Activated CD8-positive, alpha-beta memory T cell treated with anti-CD3 and anti-CD28 coated beads, Interleukin-2, amount 10 ng/mL, durations not matched to agents 7 days and 5 days (primary cell): ENCODE results near the gene KAZN. TPM values are rescaled to one million over a fixed set of nuclear protein-coding genes. Genes with fewer than 3 reads are reported as not detected.

Experiments used
- ATAC-seq: fragments of 150-1000 bp; cut with Tn5 transposase; one replicate; pipeline ENCODE4 v1.10.0; 2021; ENCODE audit warnings: moderate library complexity
- CTCF ChIA-PET: fragments of 350-600 bp; sonication (Branson Sonifier 250); formaldehyde crosslinking; loops from one replicate; lab custom pipeline; 2021; ENCODE audit warnings: antibody characterized with exemption; lab: Charles Lee
- DNase-seq: peaks from one replicate; pipeline ENCODE4 v3.0.0-alpha.2; 2020
- H3K27ac Mint-ChIP-seq: one replicate; pipeline ENCODE4 v1.8.0; 2021; ENCODE audit warnings: mild to moderate bottlenecking, mixed read lengths
- H3K27me3 Mint-ChIP-seq: one replicate; pipeline ENCODE4 v1.8.0; 2021; ENCODE audit warnings: mixed read lengths
- H3K36me3 Mint-ChIP-seq: one replicate; pipeline ENCODE4 v1.8.0; 2021; ENCODE audit warnings: mild to moderate bottlenecking, mixed read lengths
- H3K4me1 Mint-ChIP-seq: one replicate; pipeline ENCODE4 v1.8.0; 2021; ENCODE audit warnings: mixed read lengths
- H3K4me3 Mint-ChIP-seq: one replicate; pipeline ENCODE4 v1.8.0; 2021; ENCODE audit warnings: mild to moderate bottlenecking, moderate library complexity, mixed read lengths
- H3K9me3 Mint-ChIP-seq: one replicate; pipeline ENCODE4 v1.8.0; 2022; ENCODE audit warnings: low read depth, mixed read lengths
- total RNA-seq, 2 experiments: library from RNA; stranded (reverse); gene quantifications; one replicate each; pipeline ENCODE4 v1.2.3, GENCODE V29; 2021

The KAZN gene
- total RNA-seq, 2 experiments from 2014 or later, result 0.12 to 0.15 TPM

GRCh38 chr1:14627608-14628489 is 29.4 kb downstream of the KAZN start:
- H3K36me3 Mint-ChIP-seq, result no peaks in the 10 kb centered on the region
- ATAC-seq (no peak), DNase-seq (no peak)
- H3K27ac Mint-ChIP-seq, result no peak overlapping the region
- H3K4me1 Mint-ChIP-seq, result no peaks in the 10 kb centered on the region
- H3K9me3 Mint-ChIP-seq, result no peaks in the 10 kb centered on the region
- H3K4me3 Mint-ChIP-seq, result no peak overlapping the region
- no peaks in the 10 kb centered on the region for H3K27me3 Mint-ChIP-seq
- CTCF ChIA-PET, result no interaction called here

DNA sequence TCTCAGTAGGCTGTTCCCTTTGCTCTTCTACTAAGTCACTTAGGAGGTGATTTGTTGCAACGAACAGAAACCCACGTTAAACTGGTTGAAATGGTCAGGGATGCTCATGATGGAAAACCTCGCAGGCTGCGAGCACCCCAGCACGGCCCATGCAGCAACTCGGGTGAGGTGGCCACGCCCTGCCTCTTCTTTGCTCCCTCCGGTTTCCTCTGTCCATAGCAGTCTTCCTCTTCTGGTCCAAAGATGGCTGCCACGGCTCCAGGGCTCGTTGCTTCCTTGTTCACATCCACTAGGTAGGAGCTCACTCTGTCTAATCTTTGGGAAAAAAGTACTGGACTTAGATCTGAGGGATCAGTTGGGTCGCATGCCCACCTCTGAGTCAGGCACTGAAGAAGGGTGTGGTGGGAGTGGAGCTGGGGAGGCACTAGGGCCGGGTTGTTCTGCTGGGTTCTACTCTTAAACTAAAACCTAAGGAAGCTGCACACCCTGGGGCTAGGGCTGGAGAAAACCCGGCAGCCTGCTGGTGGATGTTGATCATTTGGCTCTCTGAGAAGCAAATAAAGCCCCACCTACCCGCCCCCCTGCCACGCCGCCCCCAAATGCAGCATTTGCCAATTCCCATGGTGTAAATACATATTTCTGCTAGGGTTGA is 31.0 kb downstream of the KAZN start:
- Mint-ChIP-seq H3K4me1 (no peaks in the 10 kb centered on the region), H3K27me3 (no peaks in the 10 kb centered on the region), H3K27ac (no peak overlapping the region), H3K9me3 (no peaks in the 10 kb centered on the region), H3K36me3 (no peaks in the 10 kb centered on the region), H3K4me3 (no peak overlapping the region)
- no peak for ATAC-seq
- no peak for DNase-seq
- CTCF ChIA-PET, result no interaction called here

GRCh38 chr1:14630986-14631385 is 32.5 kb downstream of the KAZN start:
- no peaks in the 10 kb centered on the region for H3K9me3 Mint-ChIP-seq
- ATAC-seq, result no peak
- H3K27me3 Mint-ChIP-seq, result no peaks in the 10 kb centered on the region
- no peak overlapping the region for H3K4me3 Mint-ChIP-seq
- no peak overlapping the region for H3K27ac Mint-ChIP-seq
- H3K36me3 Mint-ChIP-seq, result no peaks in the 10 kb centered on the region
- no peak for DNase-seq
- CTCF ChIA-PET, result no interaction called here
- no peaks in the 10 kb centered on the region for H3K4me1 Mint-ChIP-seq

GRCh38 chr1:14631421-14631820 is 32.9 kb downstream of the KAZN start:
- H3K4me1 Mint-ChIP-seq, result no peaks in the 10 kb centered on the region
- ATAC-seq, result no peak
- no peaks in the 10 kb centered on the region for H3K27me3 Mint-ChIP-seq
- no peaks in the 10 kb centered on the region for H3K36me3 Mint-ChIP-seq
- no peaks in the 10 kb centered on the region for H3K9me3 Mint-ChIP-seq
- H3K4me3 Mint-ChIP-seq, result no peak overlapping the region
- no peak overlapping the region for H3K27ac Mint-ChIP-seq
- no peak for DNase-seq
- CTCF ChIA-PET, result no interaction called here

GRCh38 chr1:14634486-14634885 is 36.0 kb downstream of the KAZN start:
- DNase-seq, result no peak
- Mint-ChIP-seq H3K9me3 (no peaks in the 10 kb centered on the region), H3K27me3 (no peaks in the 10 kb centered on the region), H3K27ac (no peak overlapping the region), H3K36me3 (no peaks in the 10 kb centered on the region), H3K4me1 (no peaks in the 10 kb centered on the region), H3K4me3 (no peak overlapping the region)
- CTCF ChIA-PET, result no interaction called here
- ATAC-seq, result no peak

- H3K4me3 Mint-ChIP-seq, result no peak overlapping the region
- ATAC-seq (no peak), DNase-seq (no peak)
- no peaks in the 10 kb centered on the region for H3K4me1 Mint-ChIP-seq
- H3K27ac Mint-ChIP-seq, result no peak overlapping the region
- CTCF ChIA-PET, result no interaction called here
- H3K36me3 Mint-ChIP-seq, result no peaks in the 10 kb centered on the region
- H3K27me3 Mint-ChIP-seq, result no peaks in the 10 kb centered on the region
- H3K9me3 Mint-ChIP-seq, result no peaks in the 10 kb centered on the region
These were observed 36.9 kb downstream of the KAZN start for GRCh38 chr1:14635421-14635820.

GRCh38 chr1:14636897-14637632 is 38.6 kb downstream of the KAZN start:
- H3K9me3 Mint-ChIP-seq, result no peaks in the 10 kb centered on the region
- no peaks in the 10 kb centered on the region for H3K36me3 Mint-ChIP-seq
- H3K27me3 Mint-ChIP-seq, result no peaks in the 10 kb centered on the region
- DNase-seq, result no peak
- no peak for ATAC-seq
- no peaks in the 10 kb centered on the region for H3K4me1 Mint-ChIP-seq
- CTCF ChIA-PET, result no interaction called here
- no peak overlapping the region for H3K27ac Mint-ChIP-seq
- H3K4me3 Mint-ChIP-seq, result no peak overlapping the region

GRCh38 chr1:14639291-14640050 is 41.0 kb downstream of the KAZN start:
- H3K4me1 Mint-ChIP-seq, result no peaks in the 10 kb centered on the region
- DNase-seq (no peak), ATAC-seq (no peak)
- H3K36me3 Mint-ChIP-seq, result no peaks in the 10 kb centered on the region
- H3K27me3 Mint-ChIP-seq, result no peaks in the 10 kb centered on the region
- H3K27ac Mint-ChIP-seq, result no peak overlapping the region
- H3K4me3 Mint-ChIP-seq, result no peak overlapping the region
- CTCF ChIA-PET, result no interaction called here
- peaks cover 2% of the 10 kb centered on the region for H3K9me3 Mint-ChIP-seq

DNA sequence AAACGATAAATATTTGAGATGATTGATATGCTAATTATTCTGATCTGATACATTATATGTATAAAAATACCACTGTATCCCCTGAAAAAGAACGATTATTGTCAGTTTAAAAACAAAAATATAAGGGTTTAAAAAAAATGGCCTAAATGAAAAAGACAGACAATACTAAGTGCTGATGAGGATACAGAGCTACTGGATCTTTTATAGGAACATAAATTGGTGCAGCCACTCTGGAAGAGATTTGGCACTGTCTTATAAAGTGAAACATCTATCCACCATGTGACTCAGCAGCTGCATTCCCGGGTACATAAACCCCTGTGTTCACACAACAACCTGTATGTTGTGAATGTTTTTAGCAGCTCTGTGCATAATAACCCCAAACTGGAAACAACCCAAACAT is 44.2 kb downstream of the KAZN start:
- Mint-ChIP-seq H3K27ac (no peak overlapping the region), H3K9me3 (peaks cover 6% of the 10 kb centered on the region), H3K4me1 (no peaks in the 10 kb centered on the region), H3K36me3 (no peaks in the 10 kb centered on the region), H3K4me3 (no peak overlapping the region), H3K27me3 (no peaks in the 10 kb centered on the region)
- no peak for ATAC-seq
- no peak for DNase-seq
- CTCF ChIA-PET, result no interaction called here

DNA sequence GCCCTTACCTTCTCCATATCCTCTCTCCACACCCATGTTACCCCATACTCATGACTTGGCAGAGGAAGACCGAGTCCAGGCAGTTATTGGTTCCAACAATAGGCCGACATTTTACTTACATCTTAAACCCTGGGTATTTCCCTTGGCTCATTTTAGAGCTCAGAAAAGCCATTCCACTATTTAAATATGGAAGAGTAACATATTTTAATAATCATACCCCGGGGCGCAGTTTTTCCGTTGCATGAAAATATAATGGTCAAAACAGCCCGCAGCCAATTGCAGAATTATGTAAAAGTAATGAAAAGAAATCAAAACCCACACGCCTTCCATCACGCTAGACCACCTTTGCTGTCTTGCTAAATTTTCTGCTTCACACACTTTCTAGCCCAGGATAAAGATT is 48.5 kb downstream of the KAZN start:
- ATAC-seq (no peak), DNase-seq (no peak)
- H3K9me3 Mint-ChIP-seq, result peaks cover 6% of the 10 kb centered on the region
- H3K4me1 Mint-ChIP-seq, result no peaks in the 10 kb centered on the region
- H3K36me3 Mint-ChIP-seq, result no peaks in the 10 kb centered on the region
- no peak overlapping the region for H3K27ac Mint-ChIP-seq
- no peak overlapping the region for H3K4me3 Mint-ChIP-seq
- CTCF ChIA-PET, result no interaction called here
- H3K27me3 Mint-ChIP-seq, result no peaks in the 10 kb centered on the region

- Mint-ChIP-seq H3K4me1 (no peaks in the 10 kb centered on the region), H3K4me3 (no peak overlapping the region), H3K27ac (no peak overlapping the region), H3K27me3 (no peaks in the 10 kb centered on the region), H3K36me3 (no peaks in the 10 kb centered on the region), H3K9me3 (peaks cover 4% of the 10 kb centered on the region)
- CTCF ChIA-PET, result no interaction called here
- ATAC-seq, result no peak
- no peak for DNase-seq
These were observed 49.3 kb downstream of the KAZN start for GRCh38 chr1:14647777-14648176.

GRCh38 chr1:14648391-14648790 is 49.9 kb downstream of the KAZN start:
- no peaks in the 10 kb centered on the region for H3K36me3 Mint-ChIP-seq
- DNase-seq (no peak), ATAC-seq (no peak)
- no peaks in the 10 kb centered on the region for H3K4me1 Mint-ChIP-seq
- CTCF ChIA-PET, result no interaction called here
- peaks cover 4% of the 10 kb centered on the region for H3K9me3 Mint-ChIP-seq
- H3K27me3 Mint-ChIP-seq, result no peaks in the 10 kb centered on the region
- no peak overlapping the region for H3K27ac Mint-ChIP-seq
- no peak overlapping the region for H3K4me3 Mint-ChIP-seq
